HG03139 (cell line): ENCODE results near the gene CPA1.

Source experiments
- ATAC-seq: cut with Tn5 transposase; IDR thresholded peaks from one replicate; pipeline ENCODE4 v1.9.1; 2021; ENCODE audit not compliant: unreplicated experiment

CPA1 gene

GRCh38 chr7:130393841-130394411 is 13.6 kb downstream of the CPA1 start:
- no peak for ATAC-seq

GRCh38 chr7:130394421-130395195 is 14.3 kb downstream of the CPA1 start:
- ATAC-seq = no peak

- no peak for ATAC-seq
Observed at GRCh38 chr7:130395421-130395820, 15.1 kb downstream of the CPA1 start.

- ATAC-seq = no peak
Observed at GRCh38 chr7:130396109-130396508, 15.8 kb downstream of the CPA1 start.

GRCh38 chr7:130397051-130397757 is 16.9 kb downstream of the CPA1 start:
- no peak for ATAC-seq

- ATAC-seq = no peak
Observed at GRCh38 chr7:130397758-130398073, 17.4 kb downstream of the CPA1 start.

GRCh38 chr7:130398526-130399090 is 18.3 kb downstream of the CPA1 start:
- ATAC-seq = no peak

GRCh38 chr7:130400120-130400572 is 19.9 kb downstream of the CPA1 start:
- no peak for ATAC-seq

- no peak for ATAC-seq
Observed at GRCh38 chr7:130401101-130401500, 20.8 kb downstream of the CPA1 start.

- ATAC-seq = no peak
Observed at GRCh38 chr7:130401578-130401977, 21.3 kb downstream of the CPA1 start.

GRCh38 chr7:130405003-130405402 is 24.7 kb downstream of the CPA1 start:
- ATAC-seq = no peak

GRCh38 chr7:130409067-130409711 is 28.9 kb downstream of the CPA1 start:
- ATAC-seq = no peak

- ATAC-seq = no peak
Observed at GRCh38 chr7:130409712-130410072, 29.4 kb downstream of the CPA1 start.

GRCh38 chr7:130410868-130411541 is 30.7 kb downstream of the CPA1 start:
- ATAC-seq = no peak

GRCh38 chr7:130413201-130413600 is 32.9 kb downstream of the CPA1 start:
- ATAC-seq = no peak

GRCh38 chr7:130415006-130415405 is 34.7 kb downstream of the CPA1 start:
- no peak for ATAC-seq

- no peak for ATAC-seq
Observed at GRCh38 chr7:130417213-130417612, 36.9 kb downstream of the CPA1 start.

GRCh38 chr7:130418306-130418705 is 38.0 kb downstream of the CPA1 start:
- no peak for ATAC-seq

GRCh38 chr7:130419658-130420057 is 39.4 kb downstream of the CPA1 start:
- no peak for ATAC-seq

- ATAC-seq = no peak
Observed at GRCh38 chr7:130420943-130421578, 40.8 kb downstream of the CPA1 start.
